ENCODE data around the gene LRIG2.

DNA sequence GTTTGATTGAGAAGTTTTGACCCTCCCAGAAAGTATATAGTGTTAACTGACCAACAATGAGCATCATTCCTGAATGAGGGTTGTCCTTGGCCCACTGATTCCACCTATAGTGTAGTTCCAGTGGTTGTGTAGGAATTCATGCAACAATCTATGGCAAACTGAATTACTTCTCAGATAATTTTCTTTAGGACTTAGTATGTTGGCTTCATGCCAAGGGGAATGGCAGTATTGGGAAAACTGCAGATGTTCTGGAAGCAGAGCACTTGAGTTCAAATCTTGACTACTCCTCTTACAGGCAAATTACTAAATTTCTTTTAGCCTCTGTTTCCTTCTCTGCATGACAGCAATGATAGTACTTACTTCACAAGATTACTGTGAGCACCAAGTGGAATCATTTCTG, 65.8 kb downstream of the LRIG2 start:
- TF ChIP-seq, protein P1, sequence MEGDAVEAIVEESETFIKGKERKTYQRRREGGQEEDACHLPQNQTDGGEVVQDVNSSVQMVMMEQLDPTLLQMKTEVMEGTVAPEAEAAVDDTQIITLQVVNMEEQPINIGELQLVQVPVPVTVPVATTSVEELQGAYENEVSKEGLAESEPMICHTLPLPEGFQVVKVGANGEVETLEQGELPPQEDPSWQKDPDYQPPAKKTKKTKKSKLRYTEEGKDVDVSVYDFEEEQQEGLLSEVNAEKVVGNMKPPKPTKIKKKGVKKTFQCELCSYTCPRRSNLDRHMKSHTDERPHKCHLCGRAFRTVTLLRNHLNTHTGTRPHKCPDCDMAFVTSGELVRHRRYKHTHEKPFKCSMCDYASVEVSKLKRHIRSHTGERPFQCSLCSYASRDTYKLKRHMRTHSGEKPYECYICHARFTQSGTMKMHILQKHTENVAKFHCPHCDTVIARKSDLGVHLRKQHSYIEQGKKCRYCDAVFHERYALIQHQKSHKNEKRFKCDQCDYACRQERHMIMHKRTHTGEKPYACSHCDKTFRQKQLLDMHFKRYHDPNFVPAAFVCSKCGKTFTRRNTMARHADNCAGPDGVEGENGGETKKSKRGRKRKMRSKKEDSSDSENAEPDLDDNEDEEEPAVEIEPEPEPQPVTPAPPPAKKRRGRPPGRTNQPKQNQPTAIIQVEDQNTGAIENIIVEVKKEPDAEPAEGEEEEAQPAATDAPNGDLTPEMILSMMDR (IDR thresholded peaks at IDR 0.05; ENCODE audit: insufficient read depth, low read length, poor library complexity, severe bottlenecking), result no peak
- no peak for TF ChIP-seq EZH2phosphoT487 (conservative IDR thresholded peaks at IDR 0.05; ENCODE audit: low read length)
